Cardiac muscle cell (in vitro differentiated cells and primary cell): Measurements from ENCODE around the gene FHOD1. TPM values are rescaled to one million over a fixed set of nuclear protein-coding genes. Genes with fewer than 3 reads are reported as not detected.

Experiments
- DNase-seq, 2 donors: peaks; one replicate each; pipeline versions ENCODE4 v3.0.0 to v3.0.0-alpha.2; 2010 to 2017; ENCODE audit warnings: low read depth in 1 of 2, low spot score in 1 of 2
- H3K27ac ChIP-seq: fragments of 200-600 bp; sonication (generic); 2 replicates; pipeline ENCODE4 v1.5.1; 2016
- H3K27me3 ChIP-seq: fragments of 200-600 bp; sonication (generic); 2 replicates; pipeline ENCODE4 v1.6.0; 2016; ENCODE audit warnings: control low read depth
- H3K36me3 ChIP-seq: fragments of 200-600 bp; sonication (generic); 2 replicates; pipeline ENCODE4 v1.5.1; 2016; ENCODE audit warnings: control low read depth
- H3K4me1 ChIP-seq: fragments of 200-600 bp; sonication (generic); 2 replicates; pipeline ENCODE4 v1.8.1; 2017; ENCODE audit warnings: low read depth, mild to moderate bottlenecking, mixed run types
- H3K4me3 ChIP-seq: fragments of 200-600 bp; sonication (generic); 2 replicates; pipeline ENCODE4 v1.5.1; 2016; ENCODE audit warnings: mild to moderate bottlenecking
- H3K9me3 ChIP-seq: fragments of 200-600 bp; sonication (generic); 2 replicates; pipeline ENCODE4 v1.5.1; 2017; ENCODE audit warnings: low read depth, mild to moderate bottlenecking, control low read depth
- CTCF ChIP-seq: IDR thresholded peaks from 2 replicates; pipeline ENCODE4 v1.5.1; 2012; ENCODE audit warnings: low read depth, mild to moderate bottlenecking, low read length
- polyA plus RNA-seq: library from polyadenylated mRNA; unstranded; fragments of >200 nt; fragmentation: Nextera tagmentation; extraction: Ambion mirVana; gene quantifications from 2 replicates; pipeline ENCODE4 v1.2.1, GENCODE V29; 2016
- total RNA-seq: library from RNA; depleted of rRNA; stranded (reverse); fragments of >200 nt; gene quantifications from 2 replicates; pipeline ENCODE4 v1.2.3, GENCODE V29; 2016

Gene FHOD1
- total RNA-seq (12.0 and 17.9 TPM in 2 replicates), polyA plus RNA-seq (18.5 and 21.7 TPM in 2 replicates)

GRCh38 chr16:67247192-67248072 lies at the start of gene FHOD1:
Gene FHOD1, minus strand, starts transcription at chr16:67247481. Its CDS starts 71 bp downstream, at chr16:67247410.
- H3K27ac ChIP-seq, result peak within 1 kb of the TSS; percentile 97
- peak; percentile 97 for DNase-seq
- H3K9me3 ChIP-seq, result no peaks in the 10 kb centered on the region
- peaks cover 5% of the 10 kb centered on the region for H3K4me1 ChIP-seq
- H3K36me3 ChIP-seq, result no peaks in the 10 kb centered on the region
- no peak for TF ChIP-seq CTCF
- H3K27me3 ChIP-seq, result peaks cover 14% of the 10 kb centered on the region
- H3K4me3 ChIP-seq, result peak within 1 kb of the TSS; percentile 58

GRCh38 chr16:67296420-67296819 lies 49.1 kb upstream of the FHOD1 start:
- H3K27me3 ChIP-seq, result peaks cover 10% of the 10 kb centered on the region
- no peaks in the 10 kb centered on the region for H3K36me3 ChIP-seq

GRCh38 chr16:67294938-67295361 lies 47.7 kb upstream of the FHOD1 start:
- Histone ChIP-seq H3K36me3 (no peaks in the 10 kb centered on the region), H3K9me3 (no peaks in the 10 kb centered on the region), H3K27ac (no peak overlapping the region), H3K4me3 (no peak overlapping the region), H3K4me1 (no peaks in the 10 kb centered on the region), H3K27me3 (peaks cover 10% of the 10 kb centered on the region)
- peak in 1 of 2 donors; percentile 73 for DNase-seq
- peak; percentile 22 for TF ChIP-seq CTCF

More at GRCh38 chr16:67296420-67296819, 49.1 kb upstream of the FHOD1 start:
- Histone ChIP-seq H3K4me1 (no peaks in the 10 kb centered on the region), H3K9me3 (no peaks in the 10 kb centered on the region), H3K4me3 (no peak overlapping the region), H3K27ac (no peak overlapping the region)
- no peak for TF ChIP-seq CTCF
- DNase-seq, result peak in 1 of 2 donors; percentile 38

GRCh38 chr16:67294171-67294757 lies 47.0 kb upstream of the FHOD1 start:
- no peaks in the 10 kb centered on the region for H3K9me3 ChIP-seq
- no peak for TF ChIP-seq CTCF
- H3K27me3 ChIP-seq, result peaks cover 10% of the 10 kb centered on the region
- H3K27ac ChIP-seq, result no peak overlapping the region
- DNase-seq, result no peak
- no peak overlapping the region for H3K4me3 ChIP-seq
- H3K36me3 ChIP-seq, result no peaks in the 10 kb centered on the region
- no peaks in the 10 kb centered on the region for H3K4me1 ChIP-seq

DNA sequence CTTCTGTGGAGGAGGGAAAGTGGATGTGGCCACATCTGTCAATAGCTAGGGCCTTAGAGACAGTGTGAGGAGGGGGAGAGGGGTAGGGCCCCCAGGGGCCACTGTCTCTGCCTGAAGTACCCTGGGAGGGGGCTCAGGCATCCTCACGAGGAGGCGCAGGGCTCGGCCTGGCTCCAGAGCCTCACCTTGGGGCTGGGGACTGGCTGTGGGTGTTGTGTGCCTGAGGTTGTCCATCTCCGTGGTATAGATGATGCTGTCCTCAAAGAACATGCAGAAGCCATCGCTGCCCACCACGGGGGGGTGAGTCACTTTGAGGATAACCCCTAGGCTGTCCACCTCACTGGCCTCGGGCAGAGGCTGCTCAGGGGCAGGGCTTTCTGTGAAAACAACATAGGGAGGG lies 44.2 kb upstream of the FHOD1 start:
- DNase-seq, result no peak
- H3K36me3 ChIP-seq, result no peaks in the 10 kb centered on the region
- H3K27me3 ChIP-seq, result peaks cover under 1% of the 10 kb centered on the region
- no peak for TF ChIP-seq CTCF
- H3K9me3 ChIP-seq, result no peaks in the 10 kb centered on the region
- no peaks in the 10 kb centered on the region for H3K4me1 ChIP-seq
- no peak overlapping the region for H3K4me3 ChIP-seq
- H3K27ac ChIP-seq, result no peak overlapping the region
